SK-N-SH (cell line): ENCODE data around the gene EML3. TPM values are rescaled to one million over a fixed set of nuclear protein-coding genes. Genes with fewer than 3 reads are reported as not detected.

Experiments used
- CTCF ChIA-PET: fragments of 300-600, 350-600 bp; formaldehyde crosslinking; extraction: SDS; loops from one replicate; lab custom pipeline; 2021; lab: Yijun Ruan, JAX
- POLR2A ChIA-PET: fragments of 350-600 bp; sonication (Branson Sonifier 250); formaldehyde crosslinking; extraction: SDS; loops from one replicate; lab custom pipeline; 2020; ENCODE audit warnings: antibody characterized with exemption, inconsistent platforms; lab: Yijun Ruan, JAX
- DNase-seq: peaks from one replicate; pipeline ENCODE4 v3.0.0; 2012
- H2AFZ ChIP-seq: fragments of 200-600 bp; sonication (generic); 2 replicates; pipeline ENCODE4 v1.8.1; 2016; ENCODE audit warnings: antibody characterized with exemption, mild to moderate bottlenecking, low read depth
- H3F3A ChIP-seq: fragments of 200-600 bp; sonication (generic); replicated peaks from 2 replicates; pipeline ENCODE3; 2016; ENCODE audit warnings: antibody characterized with exemption, mild to moderate bottlenecking; ENCODE audit not compliant: insufficient read depth
- H3K27ac ChIP-seq, 2 experiments: fragments of 200-500 bp in 1 of 2; fragments of 200-600 bp in 1 of 2; sonication (Bioruptor generic) in 1 of 2; sonication (generic), shearing (Covaris generic) in 1 of 2; 2 replicates each; pipeline versions ENCODE4 v1.5.1 to v1.6.1; 2014 to 2016; ENCODE audit warnings: low read depth in 2 of 2, inconsistent platforms in 1 of 2, low read length in 1 of 2, mild to moderate bottlenecking in 1 of 2, mixed read lengths in 1 of 2
- H3K27me3 ChIP-seq: fragments of 200-600 bp; sonication (generic), shearing (Covaris generic); 2 replicates; pipeline ENCODE4 v1.6.1; 2016; ENCODE audit warnings: mixed run types; ENCODE audit not compliant: insufficient read depth
- H3K36me3 ChIP-seq, 2 experiments: fragments of 200-500 bp in 1 of 2; fragments of 200-600 bp in 1 of 2; sonication (Bioruptor generic) in 1 of 2; sonication (generic) in 1 of 2; replicated peaks in 1 of 2; 2 replicates each; pipeline versions ENCODE3 to v1.5.1; 2014 to 2016; ENCODE audit warnings: low read length in 1 of 2, mild to moderate bottlenecking in 1 of 2; ENCODE audit not compliant: insufficient read depth in 2 of 2, control insufficient read depth in 1 of 2
- H3K4me1 ChIP-seq, 2 experiments: fragments of 200-500 bp in 1 of 2; fragments of 200-600 bp in 1 of 2; sonication (Bioruptor generic) in 1 of 2; sonication (generic), shearing (Covaris generic) in 1 of 2; 2 replicates each; pipeline versions ENCODE4 v1.5.1 to v1.6.1; 2014 to 2016; ENCODE audit warnings: low read depth in 1 of 2, low read length in 1 of 2, mixed run types in 1 of 2; ENCODE audit not compliant: insufficient read depth in 2 of 2, control insufficient read depth in 1 of 2
- H3K4me2 ChIP-seq: fragments of 200-600 bp; sonication (generic), shearing (Covaris generic); 2 replicates; pipeline ENCODE4 v1.6.1; 2017; ENCODE audit warnings: mixed run types
- H3K4me3 ChIP-seq, 2 experiments: fragments of 200-500 bp in 1 of 2; fragments of 200-600 bp in 1 of 2; sonication (Bioruptor generic) in 1 of 2; sonication (generic), shearing (Covaris generic) in 1 of 2; 2 replicates each; pipeline versions ENCODE4 v1.5.1 to v1.8.1; 2014 to 2016; ENCODE audit warnings: low read depth in 2 of 2, inconsistent platforms in 1 of 2, low read length in 1 of 2, mild to moderate bottlenecking in 1 of 2, mixed read lengths in 1 of 2, moderate library complexity in 1 of 2
- H3K79me2 ChIP-seq: fragments of 200-600 bp; sonication (generic); 2 replicates; pipeline ENCODE4 v1.8.1; 2017; ENCODE audit warnings: mild to moderate bottlenecking; ENCODE audit not compliant: insufficient read depth
- H3K9ac ChIP-seq: fragments of 200-600 bp; sonication (generic); 2 replicates; pipeline ENCODE4 v1.6.1; 2017; ENCODE audit warnings: mixed run types
- H3K9me2 ChIP-seq: fragments of 200-600 bp; sonication (generic); 2 replicates; pipeline ENCODE4 v1.6.1; 2017; ENCODE audit warnings: mixed run types
- H3K9me3 ChIP-seq: fragments of 200-600 bp; sonication (generic); 2 replicates; pipeline ENCODE4 v1.6.1; 2017; ENCODE audit warnings: mixed run types, mild to moderate bottlenecking, moderate library complexity
- H4K20me1 ChIP-seq: fragments of 200-600 bp; sonication (generic); 2 replicates; pipeline ENCODE4 v1.6.1; 2017; ENCODE audit warnings: mild to moderate bottlenecking, mixed run types; ENCODE audit not compliant: insufficient read depth
- ELF1 ChIP-seq: IDR thresholded peaks from 2 replicates; pipeline ENCODE4 v1.4.0; 2012
- EP300 ChIP-seq, 2 experiments: IDR thresholded peaks; 2 replicates each; pipeline versions ENCODE4 v1.4.0 to v1.6.1; 2012; ENCODE audit warnings: borderline replicate concordance in 1 of 2, low read depth in 1 of 2, low read length in 1 of 2
- EZH2phosphoT487 ChIP-seq: fragments of 200-600 bp; sonication (generic); IDR thresholded peaks from 2 replicates; pipeline ENCODE4 v1.6.1; 2017; ENCODE audit warnings: low read depth, mixed run types, mild to moderate bottlenecking, antibody characterized with exemption, moderate library complexity, borderline replicate concordance
- FOXM1 ChIP-seq: IDR thresholded peaks from 2 replicates; pipeline ENCODE4 v1.4.0; 2012; ENCODE audit warnings: low read depth, mild to moderate bottlenecking
- GABPA ChIP-seq: IDR thresholded peaks from 2 replicates; pipeline ENCODE4 v1.4.0; 2012; ENCODE audit warnings: low read depth, mild to moderate bottlenecking
- MAX ChIP-seq: IDR thresholded peaks from 2 replicates; pipeline ENCODE4 v1.4.0; 2012; ENCODE audit warnings: low read depth
- MXI1 ChIP-seq: IDR thresholded peaks from 2 replicates; pipeline ENCODE4 v1.6.1; 2012; ENCODE audit warnings: mild to moderate bottlenecking, low read depth, low read length, improper control_type of control experiment
- POLR2AphosphoS5 ChIP-seq: IDR thresholded peaks from 2 replicates; pipeline ENCODE4 v1.6.1; 2012; ENCODE audit warnings: low read depth, low read length
- RXRA ChIP-seq: IDR thresholded peaks from 2 replicates; pipeline ENCODE4 v1.4.0; 2012; ENCODE audit warnings: low read depth, mild to moderate bottlenecking, borderline replicate concordance
- SMC3 ChIP-seq: IDR thresholded peaks from 2 replicates; pipeline ENCODE4 v1.6.1; 2012; ENCODE audit warnings: low read depth, low read length, improper control_type of control experiment
- TAF1 ChIP-seq: IDR thresholded peaks from 2 replicates; pipeline ENCODE4 v1.6.1; 2012; ENCODE audit warnings: low read depth, mild to moderate bottlenecking, low read length, moderate library complexity, borderline replicate concordance
- TCF12 ChIP-seq: IDR thresholded peaks from 2 replicates; pipeline ENCODE4 v1.4.0; 2012
- TEAD4 ChIP-seq: IDR thresholded peaks from 2 replicates; pipeline ENCODE4 v1.4.0; 2012; ENCODE audit warnings: mild to moderate bottlenecking, borderline replicate concordance; ENCODE audit not compliant: insufficient read depth
- YY1 ChIP-seq: IDR thresholded peaks from 2 replicates; pipeline ENCODE4 v1.4.0; 2012; ENCODE audit warnings: low read depth, mild to moderate bottlenecking
- WGBS: methylation state at CpG from one replicate; pipeline ENCODE4 v1.1.6; 2017; ENCODE audit warnings: low lambda C conversion rate; 5-methylcytosine and 5-hydroxymethylcytosine counted together
- polyA plus RNA-seq, 3 experiments: library from polyadenylated mRNA; depleted of rRNA; stranded (reverse); fragments of >200 nt; gene quantifications; 2 replicates each; pipeline ENCODE4 v1.2.3, GENCODE V29; 2012
- TF ChIP-seq, protein P1 (sequence below): fragments of 200-600 bp; sonication (generic); IDR thresholded peaks from 2 replicates; pipeline ENCODE4 v1.6.1; 2017; ENCODE audit warnings: antibody characterized with exemption, mild to moderate bottlenecking, moderate library complexity
- TF ChIP-seq, protein P2 (sequence below): IDR thresholded peaks from 2 replicates; pipeline ENCODE4 v1.6.1; 2012; ENCODE audit warnings: mild to moderate bottlenecking, low read depth, low read length, moderate library complexity
- TF ChIP-seq, protein P3 (sequence below): IDR thresholded peaks from 2 replicates; pipeline ENCODE4; 2012

Gene EML3, protein sequence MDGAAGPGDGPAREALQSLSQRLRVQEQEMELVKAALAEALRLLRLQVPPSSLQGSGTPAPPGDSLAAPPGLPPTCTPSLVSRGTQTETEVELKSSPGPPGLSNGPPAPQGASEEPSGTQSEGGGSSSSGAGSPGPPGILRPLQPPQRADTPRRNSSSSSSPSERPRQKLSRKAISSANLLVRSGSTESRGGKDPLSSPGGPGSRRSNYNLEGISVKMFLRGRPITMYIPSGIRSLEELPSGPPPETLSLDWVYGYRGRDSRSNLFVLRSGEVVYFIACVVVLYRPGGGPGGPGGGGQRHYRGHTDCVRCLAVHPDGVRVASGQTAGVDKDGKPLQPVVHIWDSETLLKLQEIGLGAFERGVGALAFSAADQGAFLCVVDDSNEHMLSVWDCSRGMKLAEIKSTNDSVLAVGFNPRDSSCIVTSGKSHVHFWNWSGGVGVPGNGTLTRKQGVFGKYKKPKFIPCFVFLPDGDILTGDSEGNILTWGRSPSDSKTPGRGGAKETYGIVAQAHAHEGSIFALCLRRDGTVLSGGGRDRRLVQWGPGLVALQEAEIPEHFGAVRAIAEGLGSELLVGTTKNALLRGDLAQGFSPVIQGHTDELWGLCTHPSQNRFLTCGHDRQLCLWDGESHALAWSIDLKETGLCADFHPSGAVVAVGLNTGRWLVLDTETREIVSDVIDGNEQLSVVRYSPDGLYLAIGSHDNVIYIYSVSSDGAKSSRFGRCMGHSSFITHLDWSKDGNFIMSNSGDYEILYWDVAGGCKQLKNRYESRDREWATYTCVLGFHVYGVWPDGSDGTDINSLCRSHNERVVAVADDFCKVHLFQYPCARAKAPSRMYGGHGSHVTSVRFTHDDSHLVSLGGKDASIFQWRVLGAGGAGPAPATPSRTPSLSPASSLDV
- polyA plus RNA-seq (2012; rRNA removed): 43.0 and 47.8 TPM in 2 replicates
- polyA plus RNA-seq (2012; cell fraction: cytosol; rRNA removed): 14.5 and 19.5 TPM in 2 replicates
- polyA plus RNA-seq (2012; cell fraction: nucleus; rRNA removed): 247 and 252 TPM in 2 replicates

- ChIA-PET POLR2A (interaction anchor here (0.5 to 2.7 kb wide), 10 partner anchors 9 to 340 kb away, joined by 3 to 18 read pairs (median 6); partner anchors contain the start of genes B3GAT3, C11orf98, CSKMT and EEF1G), CTCF (interaction anchor here (0.7 to 6.9 kb wide), 22 partner anchors 9 to 218 kb away, joined by 3 to 69 read pairs (median 4); partner anchors contain the start of genes B3GAT3, C11orf98, CSKMT and LBHD1)
- peak within 1 kb of the TSS; percentile 82 for H3K4me2 ChIP-seq
- H3K36me3 ChIP-seq: peaks cover 14 to 24% of the 10 kb centered on the region in 2 experiments
- peaks cover 4 to 24% of the 10 kb centered on the region in 2 experiments; a peak in 2 of 4 replicates for H3K4me1 ChIP-seq
- H3K27ac ChIP-seq: peak within 1 kb of the TSS; percentile 70 to 92
- H3K9ac ChIP-seq: peak within 1 kb of the TSS; percentile 70
- peak within 1 kb of the TSS; percentile 76 for H2AFZ ChIP-seq
- H3K9me3 ChIP-seq: no peaks in the 10 kb centered on the region
- H3K9me2 ChIP-seq: no peaks in the 10 kb centered on the region
- peak within 1 kb of the TSS; percentile 71 to 81 for H3K4me3 ChIP-seq
- H3K79me2 ChIP-seq: peaks cover 17% of the 10 kb centered on the region; the same call in 1 of the 2 replicates
- H3K27me3 ChIP-seq: no peaks in the 10 kb centered on the region
- TF ChIP-seq, protein P1, sequence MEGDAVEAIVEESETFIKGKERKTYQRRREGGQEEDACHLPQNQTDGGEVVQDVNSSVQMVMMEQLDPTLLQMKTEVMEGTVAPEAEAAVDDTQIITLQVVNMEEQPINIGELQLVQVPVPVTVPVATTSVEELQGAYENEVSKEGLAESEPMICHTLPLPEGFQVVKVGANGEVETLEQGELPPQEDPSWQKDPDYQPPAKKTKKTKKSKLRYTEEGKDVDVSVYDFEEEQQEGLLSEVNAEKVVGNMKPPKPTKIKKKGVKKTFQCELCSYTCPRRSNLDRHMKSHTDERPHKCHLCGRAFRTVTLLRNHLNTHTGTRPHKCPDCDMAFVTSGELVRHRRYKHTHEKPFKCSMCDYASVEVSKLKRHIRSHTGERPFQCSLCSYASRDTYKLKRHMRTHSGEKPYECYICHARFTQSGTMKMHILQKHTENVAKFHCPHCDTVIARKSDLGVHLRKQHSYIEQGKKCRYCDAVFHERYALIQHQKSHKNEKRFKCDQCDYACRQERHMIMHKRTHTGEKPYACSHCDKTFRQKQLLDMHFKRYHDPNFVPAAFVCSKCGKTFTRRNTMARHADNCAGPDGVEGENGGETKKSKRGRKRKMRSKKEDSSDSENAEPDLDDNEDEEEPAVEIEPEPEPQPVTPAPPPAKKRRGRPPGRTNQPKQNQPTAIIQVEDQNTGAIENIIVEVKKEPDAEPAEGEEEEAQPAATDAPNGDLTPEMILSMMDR: peak; percentile 76
- TF ChIP-seq SMC3 (peak; percentile 13; the same call in 1 of the 2 replicates), GABPA (peak; percentile 30; the same call in 1 of the 2 replicates), MAX (no peak; the same call in 1 of the 2 replicates), TAF1 (no peak; the same call in 1 of the 2 replicates), FOXM1 (no peak), POLR2AphosphoS5 (peak; percentile 16; the same call in 1 of the 2 replicates), MXI1 (no peak), RXRA (no peak), EZH2phosphoT487 (no peak), TEAD4 (0 out of 2 replicates have a peak, but pooled peaks have one; percentile 6), EP300 (IDR thresholded peaks at IDR 0.05; ENCODE audit: borderline replicate concordance in 1 of 2, low read depth in 1 of 2, low read length in 1 of 2) (no peak), TCF12 (no peak), ELF1 (0 out of 2 replicates have a peak, but pooled peaks have one; percentile 18), YY1 (0 out of 2 replicates have a peak, but pooled peaks have one; percentile 5)
- TF ChIP-seq, protein P2, sequence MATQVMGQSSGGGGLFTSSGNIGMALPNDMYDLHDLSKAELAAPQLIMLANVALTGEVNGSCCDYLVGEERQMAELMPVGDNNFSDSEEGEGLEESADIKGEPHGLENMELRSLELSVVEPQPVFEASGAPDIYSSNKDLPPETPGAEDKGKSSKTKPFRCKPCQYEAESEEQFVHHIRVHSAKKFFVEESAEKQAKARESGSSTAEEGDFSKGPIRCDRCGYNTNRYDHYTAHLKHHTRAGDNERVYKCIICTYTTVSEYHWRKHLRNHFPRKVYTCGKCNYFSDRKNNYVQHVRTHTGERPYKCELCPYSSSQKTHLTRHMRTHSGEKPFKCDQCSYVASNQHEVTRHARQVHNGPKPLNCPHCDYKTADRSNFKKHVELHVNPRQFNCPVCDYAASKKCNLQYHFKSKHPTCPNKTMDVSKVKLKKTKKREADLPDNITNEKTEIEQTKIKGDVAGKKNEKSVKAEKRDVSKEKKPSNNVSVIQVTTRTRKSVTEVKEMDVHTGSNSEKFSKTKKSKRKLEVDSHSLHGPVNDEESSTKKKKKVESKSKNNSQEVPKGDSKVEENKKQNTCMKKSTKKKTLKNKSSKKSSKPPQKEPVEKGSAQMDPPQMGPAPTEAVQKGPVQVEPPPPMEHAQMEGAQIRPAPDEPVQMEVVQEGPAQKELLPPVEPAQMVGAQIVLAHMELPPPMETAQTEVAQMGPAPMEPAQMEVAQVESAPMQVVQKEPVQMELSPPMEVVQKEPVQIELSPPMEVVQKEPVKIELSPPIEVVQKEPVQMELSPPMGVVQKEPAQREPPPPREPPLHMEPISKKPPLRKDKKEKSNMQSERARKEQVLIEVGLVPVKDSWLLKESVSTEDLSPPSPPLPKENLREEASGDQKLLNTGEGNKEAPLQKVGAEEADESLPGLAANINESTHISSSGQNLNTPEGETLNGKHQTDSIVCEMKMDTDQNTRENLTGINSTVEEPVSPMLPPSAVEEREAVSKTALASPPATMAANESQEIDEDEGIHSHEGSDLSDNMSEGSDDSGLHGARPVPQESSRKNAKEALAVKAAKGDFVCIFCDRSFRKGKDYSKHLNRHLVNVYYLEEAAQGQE: no peak
- TF ChIP-seq, protein P3, sequence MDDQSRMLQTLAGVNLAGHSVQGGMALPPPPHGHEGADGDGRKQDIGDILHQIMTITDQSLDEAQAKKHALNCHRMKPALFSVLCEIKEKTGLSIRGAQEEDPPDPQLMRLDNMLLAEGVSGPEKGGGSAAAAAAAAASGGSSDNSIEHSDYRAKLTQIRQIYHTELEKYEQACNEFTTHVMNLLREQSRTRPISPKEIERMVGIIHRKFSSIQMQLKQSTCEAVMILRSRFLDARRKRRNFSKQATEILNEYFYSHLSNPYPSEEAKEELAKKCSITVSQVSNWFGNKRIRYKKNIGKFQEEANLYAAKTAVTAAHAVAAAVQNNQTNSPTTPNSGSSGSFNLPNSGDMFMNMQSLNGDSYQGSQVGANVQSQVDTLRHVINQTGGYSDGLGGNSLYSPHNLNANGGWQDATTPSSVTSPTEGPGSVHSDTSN: 0 out of 2 replicates have a peak, but pooled peaks have one; percentile 5
- H4K20me1 ChIP-seq: no peaks in the 10 kb centered on the region
- 1% methylated on average over 13 of the region's 91 CpGs for WGBS
- peaks cover 27% of the 10 kb centered on the region for H3F3A ChIP-seq
- DNase-seq: peak; percentile 97
Observed at GRCh38 chr11:62612366-62613290, at the start of gene EML3, which contains the start of gene ROM1. Gene EML3, minus strand, starts transcription at chr11:62612775. Its CDS starts 318 bp downstream, at chr11:62612457. Gene ROM1, plus strand, starts transcription at chr11:62613257. Its CDS starts 25 bp downstream, at chr11:62613282.
